SIG-M5 treated with dmso at 0.1 percent for 504 hours (cell line): ENCODE results near the gene LHPP.
"Not testable (repeated sequence)": the region's sequence is repeated elsewhere in the genome, so short reads cannot be mapped to it uniquely, and the experiment has no call there.

Experiments
- DNase-seq: peaks from one replicate; lab custom pipeline; 2025; ENCODE audit not compliant: unreplicated experiment; lab: John Stamatoyannopoulos, UW

The LHPP gene

DNA sequence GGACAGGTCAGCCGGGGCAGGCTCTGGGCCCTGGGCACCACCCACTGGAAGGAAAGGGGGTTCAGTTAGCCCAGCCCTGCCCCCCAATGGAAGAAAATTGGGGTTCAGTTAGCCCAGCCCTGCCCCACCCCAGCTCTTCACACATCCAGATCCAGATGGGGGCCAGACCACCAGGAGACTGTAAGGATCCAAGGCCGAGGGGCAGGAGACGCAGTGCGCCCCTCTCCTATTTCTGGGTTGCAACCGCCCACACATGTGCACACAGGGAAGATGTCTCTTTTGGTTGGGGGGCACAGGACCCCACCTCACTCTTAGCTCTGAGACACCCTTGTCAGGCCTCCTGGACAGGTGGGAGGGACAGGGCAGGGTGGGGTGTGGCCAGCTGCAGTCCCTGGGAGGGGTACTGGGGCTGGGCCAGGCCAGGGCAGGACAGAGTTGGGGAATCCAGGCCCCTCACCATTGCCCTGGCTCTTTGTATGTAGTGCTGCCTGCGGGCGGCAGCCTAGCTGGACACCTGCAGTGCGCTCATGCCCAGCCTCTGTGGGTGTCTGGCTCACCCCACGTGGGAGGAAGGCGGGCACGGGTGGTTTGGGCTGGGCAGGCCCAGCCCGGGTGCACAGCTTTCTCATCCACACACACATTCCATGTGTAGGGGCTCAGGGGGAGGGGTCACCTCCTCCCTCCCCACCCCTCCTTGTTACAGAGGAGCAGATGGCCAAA is 141.2 kb downstream of the LHPP start:
- DNase-seq = no peak

DNA sequence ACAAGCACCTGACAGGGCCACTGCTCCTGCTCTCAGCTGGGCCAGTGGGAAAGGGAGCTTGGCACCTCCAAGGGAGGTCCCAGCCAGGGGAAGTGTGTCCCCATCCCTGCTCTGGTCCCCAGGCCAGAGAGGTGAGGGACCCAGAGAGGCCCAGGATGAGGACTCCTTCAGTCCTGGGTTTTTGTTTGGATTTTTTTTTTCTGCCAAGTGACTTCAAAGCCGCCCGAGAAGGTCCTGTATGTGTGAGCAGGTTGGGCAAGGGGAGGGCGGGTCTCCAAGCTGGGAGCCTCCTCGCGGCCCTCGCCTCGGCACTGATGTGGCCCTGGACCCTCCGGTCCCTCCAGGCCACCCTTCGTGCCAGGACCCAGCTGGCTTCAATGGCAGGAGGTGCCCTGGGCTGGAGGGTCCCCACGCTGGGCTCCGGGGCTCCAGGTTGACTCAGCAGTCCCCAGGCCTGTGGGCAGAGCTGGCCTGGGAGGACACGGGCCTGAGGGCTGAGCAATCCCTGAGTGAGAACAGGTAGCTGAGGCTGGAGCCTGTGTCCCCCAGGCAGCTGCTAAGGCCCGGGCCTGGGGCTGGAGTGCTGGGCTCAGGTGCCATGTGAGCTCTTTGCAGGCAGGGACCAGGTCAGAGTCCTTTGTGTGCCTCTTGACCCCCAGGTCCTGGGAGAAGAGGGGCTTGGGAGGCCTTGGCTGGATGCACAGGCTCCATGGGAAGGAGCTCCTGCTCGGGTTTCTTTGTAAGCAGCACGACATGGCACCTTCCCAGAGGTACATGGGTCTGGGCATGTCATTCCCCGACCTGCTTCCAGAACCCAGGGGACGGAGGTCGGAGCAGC is 142.0 kb downstream of the LHPP start:
- DNase-seq = no peak

DNA sequence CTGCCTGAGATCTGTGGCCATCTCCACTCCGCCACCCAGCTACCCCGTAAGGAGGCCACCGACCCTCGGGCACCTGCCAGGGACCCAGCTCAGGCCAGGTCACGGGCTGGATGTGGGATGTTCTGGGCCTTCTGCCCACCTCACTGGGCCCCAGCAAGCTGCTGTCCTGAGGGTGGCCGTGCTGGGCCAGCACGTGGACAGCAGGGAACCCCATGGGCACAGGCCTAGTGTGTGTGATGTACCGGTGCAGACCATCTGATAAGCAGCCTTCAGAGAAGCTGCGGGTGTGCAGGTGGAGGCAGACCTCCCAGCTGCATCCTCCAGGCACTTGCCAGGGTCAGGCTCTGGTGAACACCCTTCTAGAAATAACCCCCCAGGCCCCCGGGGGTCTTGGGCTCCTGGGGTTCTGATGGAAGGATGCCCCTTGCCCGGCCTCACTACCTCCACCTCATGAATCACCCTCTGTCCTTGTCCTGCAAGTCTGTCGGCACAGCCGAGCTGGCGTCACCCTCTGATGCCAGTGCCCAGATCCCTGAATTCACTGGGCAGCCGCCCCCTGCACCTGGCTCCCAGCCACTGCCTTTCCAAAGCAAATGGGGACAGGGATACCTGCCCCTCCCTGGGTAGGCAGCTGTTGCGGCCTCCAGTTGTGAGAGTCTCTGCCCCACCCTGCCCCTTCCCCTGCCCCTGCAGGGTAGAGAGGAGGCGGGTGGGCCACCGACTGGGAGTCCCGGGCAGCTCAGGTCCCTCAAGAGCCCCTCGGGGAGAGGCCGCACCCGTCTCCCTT is 142.8 kb downstream of the LHPP start:
- DNase-seq = no peak

- DNase-seq = no peak
These were observed 143.4 kb downstream of the LHPP start for GRCh38 chr10:124605001-124605370.

DNA sequence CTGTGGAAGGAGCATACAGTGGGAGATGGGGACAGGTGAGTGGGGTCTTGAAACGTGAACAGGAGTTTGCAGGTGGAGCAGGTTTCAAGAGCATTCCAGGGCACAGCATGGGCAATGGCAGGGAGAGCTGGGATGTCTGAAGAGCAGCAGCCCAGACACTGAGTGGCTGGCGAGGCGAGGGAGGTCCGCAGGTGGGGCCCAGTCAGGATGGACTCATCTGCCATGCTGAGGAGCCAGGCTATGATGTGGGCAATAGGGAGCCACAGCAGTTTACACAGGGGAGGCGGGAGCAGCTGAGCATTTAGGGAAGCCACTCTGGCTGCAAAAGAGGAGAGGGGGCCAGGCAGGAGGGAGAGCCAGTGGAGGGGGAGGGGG is 143.8 kb downstream of the LHPP start:
- no peak for DNase-seq

DNA sequence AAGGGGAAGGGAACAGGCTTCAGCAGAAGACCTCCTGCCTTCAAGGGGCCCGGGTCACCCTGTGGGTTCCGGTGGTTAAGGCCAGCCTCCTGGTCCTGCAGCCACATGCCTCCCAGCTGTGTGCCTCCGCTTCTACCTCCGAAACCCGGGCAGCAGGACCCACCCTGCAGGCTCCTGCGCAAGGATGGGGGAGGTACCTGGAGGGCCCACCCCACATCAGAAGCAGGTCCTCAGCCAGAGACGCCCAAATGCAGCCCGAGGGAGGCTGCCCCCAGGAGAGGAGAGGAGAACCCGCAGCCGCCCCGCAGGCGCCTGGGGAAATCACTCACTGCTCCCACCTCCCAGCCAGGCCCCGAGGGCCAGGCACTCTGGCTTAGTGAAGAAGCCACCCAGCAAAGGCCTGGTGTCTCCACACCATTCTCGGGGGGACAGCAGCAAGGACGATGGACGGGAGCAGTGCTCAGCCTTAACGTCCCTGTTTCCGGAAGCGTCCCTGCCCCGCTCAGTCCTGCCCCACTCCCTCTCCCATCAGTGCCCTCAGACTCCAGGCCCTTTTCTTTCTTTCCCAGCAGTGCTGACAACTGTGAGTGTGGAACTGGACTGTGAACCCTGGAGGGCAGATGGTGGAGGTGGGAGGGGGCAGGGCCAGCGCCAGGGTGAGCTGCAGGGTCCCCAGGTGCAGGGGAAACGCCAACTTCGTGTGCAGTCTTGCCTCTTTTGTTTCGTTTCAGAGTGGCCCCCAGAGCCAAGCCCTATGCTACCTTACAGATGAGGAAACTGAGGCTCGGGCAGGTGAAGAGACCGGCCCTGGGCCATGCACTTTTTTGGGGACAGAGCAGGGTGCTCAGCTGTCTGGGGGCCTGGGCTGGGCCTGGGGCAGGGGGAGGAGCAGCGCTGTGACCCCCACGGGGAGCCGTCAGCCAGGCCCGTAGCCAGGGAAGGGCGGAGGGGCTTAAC is 144.5 kb downstream of the LHPP start:
- no peak for DNase-seq

DNA sequence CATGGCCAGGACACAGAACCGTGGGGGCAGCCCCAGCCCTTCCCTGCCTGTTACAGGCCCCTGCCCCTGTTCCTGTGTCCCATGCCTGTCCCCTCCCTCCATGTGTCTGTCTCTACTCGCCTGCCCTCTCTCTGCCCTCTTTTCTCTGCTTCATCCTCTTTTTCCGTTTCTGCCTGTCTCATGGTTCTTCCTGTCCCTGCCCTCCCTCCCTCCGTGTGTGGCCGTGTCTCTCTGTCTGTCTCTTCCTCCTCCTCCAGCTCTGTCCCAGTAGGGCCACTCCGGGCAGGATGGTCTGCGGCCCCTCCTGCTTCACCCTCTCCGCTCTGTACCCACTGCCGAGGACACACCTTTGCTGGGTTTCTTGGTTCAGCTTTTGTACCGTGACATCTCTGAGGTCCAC is 145.2 kb downstream of the LHPP start:
- DNase-seq = no peak

GRCh38 chr10:124607693-124608092 is 146.1 kb downstream of the LHPP start:
- DNase-seq = no peak

DNA sequence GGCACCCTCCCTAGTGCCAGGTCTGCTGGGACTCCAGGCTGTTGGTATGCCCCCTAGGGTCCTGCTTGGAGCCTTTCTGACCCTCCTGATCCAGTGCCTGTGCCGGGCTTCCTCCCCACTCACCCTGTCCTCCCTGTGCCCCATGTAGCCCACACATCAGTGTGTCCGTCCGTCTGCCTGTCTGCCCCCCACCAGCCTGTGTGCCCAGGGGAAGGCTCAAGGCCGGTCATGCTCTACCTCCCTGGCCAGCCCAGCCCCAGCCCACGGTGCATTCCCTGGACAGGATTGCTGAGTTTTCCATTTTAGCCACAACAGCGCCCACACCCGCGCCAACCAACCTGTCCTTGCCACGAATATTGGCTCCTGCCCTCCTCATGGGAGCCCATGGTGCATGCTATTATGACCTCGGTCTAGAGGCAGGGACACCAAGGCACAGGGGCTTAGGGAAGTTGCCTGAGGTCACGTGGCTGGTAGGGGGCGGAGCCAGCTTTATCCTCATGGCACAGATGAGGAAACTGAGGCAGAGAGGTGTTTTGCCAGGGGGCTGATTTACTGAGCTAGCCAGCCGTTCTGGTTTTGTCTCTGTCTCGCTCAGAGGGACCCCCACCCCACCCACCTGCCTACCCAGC is 146.6 kb downstream of the LHPP start:
- DNase-seq = no peak

DNA sequence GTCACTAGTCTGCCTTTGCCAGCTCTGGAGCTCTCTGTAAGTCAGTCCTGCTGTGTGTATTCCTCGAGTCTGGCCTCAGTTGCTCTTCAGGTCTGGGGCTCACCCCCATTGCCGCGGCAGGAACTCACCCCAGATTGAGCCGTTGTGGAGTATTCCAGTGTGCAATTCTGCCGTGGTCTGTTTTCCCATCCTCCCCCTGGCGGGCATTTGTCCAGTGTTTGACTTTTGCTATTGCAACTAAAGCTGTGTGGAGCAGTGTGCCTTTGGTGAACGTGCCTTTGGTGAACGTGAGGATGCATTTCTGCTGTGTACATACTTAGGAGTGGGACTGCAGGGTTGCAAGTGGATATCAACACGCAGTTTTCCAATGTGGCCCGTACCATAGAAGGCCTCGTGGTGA is 148.1 kb downstream of the LHPP start:
- no peak for DNase-seq

GRCh38 chr10:124610186-124610585 is 148.6 kb downstream of the LHPP start:
- DNase-seq = not testable (repeated sequence)

GRCh38 chr10:124610851-124611250 is 149.2 kb downstream of the LHPP start:
- DNase-seq = not testable (repeated sequence)

DNA sequence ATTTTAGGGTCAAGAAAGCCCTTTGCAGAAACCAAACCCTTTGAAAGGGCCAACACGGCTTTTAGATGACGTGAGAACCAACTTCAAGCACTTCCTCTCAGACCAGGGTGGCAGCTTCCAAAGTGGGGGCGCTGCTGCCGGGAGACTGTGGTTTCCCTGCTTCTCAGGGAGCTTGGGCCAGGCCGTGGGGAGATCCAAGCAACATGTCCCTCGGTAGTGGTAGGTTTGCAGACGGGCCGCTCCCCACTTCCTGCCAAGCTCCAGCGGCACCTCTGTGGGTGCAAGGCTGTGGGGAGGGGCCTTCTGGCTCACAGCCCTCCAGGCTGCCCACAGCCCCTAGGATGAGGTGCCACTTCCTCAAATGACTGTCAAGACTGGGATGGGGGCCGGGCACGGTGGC is 150.1 kb downstream of the LHPP start:
- DNase-seq = peak; percentile 52

GRCh38 chr10:124612611-124613498 is 151.2 kb downstream of the LHPP start:
- DNase-seq = no peak

DNA sequence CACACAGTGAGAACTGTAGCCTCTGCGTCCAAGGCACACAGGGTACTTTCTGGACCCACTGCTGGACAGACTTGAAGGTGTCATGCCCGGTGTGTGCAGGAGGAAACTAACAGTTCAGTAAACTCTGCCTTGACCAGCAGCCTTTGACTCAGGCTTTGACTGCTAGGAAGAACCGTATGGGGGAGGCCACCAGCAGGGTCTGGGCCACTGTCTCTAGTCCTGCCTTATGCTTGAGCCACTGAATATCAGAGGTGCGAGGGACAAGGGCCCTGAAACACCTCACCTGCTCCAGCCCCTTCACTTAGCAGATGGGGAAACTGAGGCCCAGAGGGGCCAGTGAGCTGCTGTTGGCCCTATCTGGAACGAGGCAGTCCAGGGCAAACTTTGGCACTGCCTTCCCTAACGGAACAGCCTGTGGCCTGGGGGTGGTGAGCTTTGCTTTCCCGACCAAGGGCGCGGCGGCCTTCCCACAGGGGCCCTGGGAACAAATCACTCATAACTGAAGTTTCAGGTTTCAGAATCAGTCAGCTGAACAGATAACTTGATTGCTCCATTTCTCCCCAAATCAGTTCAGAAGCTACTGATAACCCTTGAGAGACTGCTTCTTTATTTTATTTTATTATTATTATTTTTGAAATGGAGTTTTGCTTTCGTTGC is 152.5 kb downstream of the LHPP start:
- no peak for DNase-seq

DNA sequence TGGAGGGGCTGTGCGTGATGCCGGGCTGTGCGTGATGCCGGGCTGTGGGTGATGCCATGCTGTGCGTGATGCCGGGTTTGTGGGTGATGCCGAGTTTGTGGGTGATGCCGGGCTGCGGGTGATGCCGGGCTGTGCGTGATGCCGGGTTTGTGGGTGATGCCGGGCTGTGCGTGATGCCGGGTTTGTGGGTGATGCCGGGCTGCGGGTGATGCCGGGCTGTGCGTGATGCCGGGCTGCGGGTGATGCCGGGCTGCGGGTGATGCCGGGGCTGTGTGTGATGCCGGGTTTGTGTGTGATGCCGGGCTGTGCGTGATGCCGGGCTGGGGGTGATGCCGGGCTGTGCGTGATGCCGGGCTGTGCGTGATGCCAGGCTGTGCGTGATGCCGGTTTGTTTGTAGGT is 153.6 kb downstream of the LHPP start:
- DNase-seq = no peak

DNA sequence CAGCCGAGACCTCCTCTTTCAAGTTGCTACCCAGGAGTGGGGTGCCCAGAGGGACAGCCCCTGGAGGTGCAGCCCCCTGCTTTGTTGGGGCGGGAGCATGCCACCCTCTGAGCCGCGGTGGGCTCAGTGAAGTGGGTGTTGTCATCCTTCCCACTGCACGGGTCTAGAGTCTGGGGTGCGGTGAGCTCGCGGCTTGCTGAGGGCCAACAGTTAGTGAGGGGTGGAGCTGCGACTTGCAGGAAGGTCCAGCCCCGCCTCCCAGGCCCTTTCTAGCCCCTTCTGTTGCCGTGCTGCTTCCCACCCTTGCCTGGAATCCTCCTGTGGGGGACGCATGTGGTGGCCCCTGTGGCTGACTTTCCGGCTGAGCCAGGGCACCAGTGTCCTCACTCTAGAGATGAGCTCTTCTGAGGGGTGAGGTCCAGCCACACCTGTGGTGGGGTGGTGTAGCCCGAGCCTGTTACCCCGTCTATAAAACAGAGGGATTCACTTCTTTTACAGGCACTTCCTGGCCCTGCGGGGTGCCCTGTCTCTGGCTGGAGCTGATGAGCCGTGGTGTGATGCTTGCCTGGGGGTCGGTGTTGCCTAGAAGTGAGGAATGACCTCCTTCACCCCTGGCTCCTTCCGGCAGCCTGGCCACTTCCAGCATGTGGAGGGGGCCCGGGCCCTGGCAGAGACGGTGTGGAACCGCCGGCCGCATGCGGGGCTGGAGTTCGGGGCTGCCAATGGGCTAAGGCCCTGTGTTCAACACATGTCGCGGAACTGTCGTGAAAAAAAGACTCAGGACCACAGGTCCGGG is 154.6 kb downstream of the LHPP start:
- DNase-seq = no peak

DNA sequence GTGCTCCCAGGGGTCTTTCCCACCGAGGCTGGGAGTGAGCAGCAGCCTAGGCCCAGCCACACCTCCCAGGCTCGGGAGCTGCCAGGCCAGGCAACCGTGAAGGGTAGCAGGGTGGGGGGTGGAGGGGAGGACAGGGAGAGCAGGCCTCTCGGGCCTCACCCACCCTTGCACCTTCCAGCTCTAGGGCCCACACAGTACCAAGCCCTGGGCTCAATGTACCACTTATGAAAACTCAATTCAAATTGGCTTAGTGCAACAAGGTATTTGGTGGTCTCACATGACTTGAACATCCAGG is 155.2 kb downstream of the LHPP start:
- DNase-seq = no peak
